ENCODE data around the gene CDH23. TPM values are rescaled to one million over a fixed set of nuclear protein-coding genes. Genes with fewer than 3 reads are reported as not detected.

CDH23 gene
- total and polyA plus RNA-seq, 9 of the 15 experiments (the other 6 are each of a cell fraction or from before 2014, with no cell fraction given), result 0.18 to 1.2 (median 0.47) TPM

GRCh38 chr10:71753091-71753959 is 356.6 kb downstream of the CDH23 start (continued):
- TF ChIP-seq PRDM10 (IDR thresholded peaks at IDR 0.05; ENCODE audit: partially characterized antibody), result no peak
- TF ChIP-seq, protein P1, sequence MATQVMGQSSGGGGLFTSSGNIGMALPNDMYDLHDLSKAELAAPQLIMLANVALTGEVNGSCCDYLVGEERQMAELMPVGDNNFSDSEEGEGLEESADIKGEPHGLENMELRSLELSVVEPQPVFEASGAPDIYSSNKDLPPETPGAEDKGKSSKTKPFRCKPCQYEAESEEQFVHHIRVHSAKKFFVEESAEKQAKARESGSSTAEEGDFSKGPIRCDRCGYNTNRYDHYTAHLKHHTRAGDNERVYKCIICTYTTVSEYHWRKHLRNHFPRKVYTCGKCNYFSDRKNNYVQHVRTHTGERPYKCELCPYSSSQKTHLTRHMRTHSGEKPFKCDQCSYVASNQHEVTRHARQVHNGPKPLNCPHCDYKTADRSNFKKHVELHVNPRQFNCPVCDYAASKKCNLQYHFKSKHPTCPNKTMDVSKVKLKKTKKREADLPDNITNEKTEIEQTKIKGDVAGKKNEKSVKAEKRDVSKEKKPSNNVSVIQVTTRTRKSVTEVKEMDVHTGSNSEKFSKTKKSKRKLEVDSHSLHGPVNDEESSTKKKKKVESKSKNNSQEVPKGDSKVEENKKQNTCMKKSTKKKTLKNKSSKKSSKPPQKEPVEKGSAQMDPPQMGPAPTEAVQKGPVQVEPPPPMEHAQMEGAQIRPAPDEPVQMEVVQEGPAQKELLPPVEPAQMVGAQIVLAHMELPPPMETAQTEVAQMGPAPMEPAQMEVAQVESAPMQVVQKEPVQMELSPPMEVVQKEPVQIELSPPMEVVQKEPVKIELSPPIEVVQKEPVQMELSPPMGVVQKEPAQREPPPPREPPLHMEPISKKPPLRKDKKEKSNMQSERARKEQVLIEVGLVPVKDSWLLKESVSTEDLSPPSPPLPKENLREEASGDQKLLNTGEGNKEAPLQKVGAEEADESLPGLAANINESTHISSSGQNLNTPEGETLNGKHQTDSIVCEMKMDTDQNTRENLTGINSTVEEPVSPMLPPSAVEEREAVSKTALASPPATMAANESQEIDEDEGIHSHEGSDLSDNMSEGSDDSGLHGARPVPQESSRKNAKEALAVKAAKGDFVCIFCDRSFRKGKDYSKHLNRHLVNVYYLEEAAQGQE (IDR thresholded peaks at IDR 0.05; ENCODE audit: borderline replicate concordance), result peak; percentile 97
- TF ChIP-seq, protein P1 (CRISPR knock-in tag; IDR thresholded peaks at IDR 0.05; ENCODE audit: low read depth), result peak; percentile 90
- TF ChIP-seq ZNF324 (CRISPR knock-in tag; IDR thresholded peaks at IDR 0.05), result peak; percentile 22; the same call in 1 of the 2 replicates
- TF ChIP-seq CHAMP1 (IDR thresholded peaks at IDR 0.05), result no peak
- peak; percentile 95 for TF ChIP-seq NR2C2 (CRISPR knock-in tag; IDR thresholded peaks at IDR 0.05)
- peak; percentile 96 for TF ChIP-seq NR2C2 (tag; IDR thresholded peaks at IDR 0.05)
- 0 out of 4 replicates have a peak, but pooled peaks of 1 of the 2 experiments have one; percentile 63 for TF ChIP-seq FOXK2 (conservative IDR thresholded peaks at IDR 0.05 in 1 of 2, IDR thresholded peaks at IDR 0.05 in 1 of 2; ENCODE audit: low read depth in 2 of 2)
- peak; percentile 17; the same call in 1 of the 2 replicates for TF ChIP-seq ZNF311 (CRISPR knock-in tag; IDR thresholded peaks at IDR 0.05)
